Endothelial cell of umbilical vein (primary cell): Measurements from ENCODE around the gene C19orf67.

Experiments used
- CTCF ChIP-seq, 2 donors: IDR thresholded peaks; 1 replicate in 1 of 2; 2 replicates in 1 of 2; pipeline ENCODE4 v1.5.1; 2011; ENCODE audit warnings: low read length in 2 of 2, mild to moderate bottlenecking in 2 of 2, moderate library complexity in 2 of 2, control low read depth in 1 of 2, inconsistent platforms in 1 of 2, low read depth in 1 of 2; ENCODE audit not compliant: insufficient read depth in 1 of 2; ENCODE audit errors: extremely low read depth in 1 of 2
- EZH2 ChIP-seq: IDR thresholded peaks from 2 replicates; pipeline ENCODE4 v1.6.1; 2012; ENCODE audit warnings: borderline replicate concordance, low read depth, mild to moderate bottlenecking, moderate library complexity, low read length, inconsistent platforms; ENCODE audit not compliant: severe bottlenecking
- FOS ChIP-seq: IDR thresholded peaks from 2 replicates; pipeline ENCODE4 v1.6.1; 2011; ENCODE audit warnings: mild to moderate bottlenecking, low read length, moderate library complexity, borderline replicate concordance; ENCODE audit not compliant: insufficient read depth
- GATA2 ChIP-seq: IDR thresholded peaks from 2 replicates; pipeline ENCODE4 v1.7.0; 2011; ENCODE audit warnings: low read depth, mild to moderate bottlenecking, moderate library complexity, mixed read lengths, low read length; ENCODE audit not compliant: insufficient read length, insufficient read depth
- JUN ChIP-seq: IDR thresholded peaks from 2 replicates; pipeline ENCODE4 v1.6.1; 2011; ENCODE audit warnings: borderline replicate concordance, low read depth; ENCODE audit not compliant: insufficient read length, insufficient read depth
- MAX ChIP-seq: IDR thresholded peaks from 2 replicates; pipeline ENCODE4 v1.6.1; 2011; ENCODE audit not compliant: insufficient read depth, insufficient read length
- MYC ChIP-seq: IDR thresholded peaks from one replicate; pipeline ENCODE4 v1.6.1; 2011; ENCODE audit warnings: mild to moderate bottlenecking, low read depth, low read length
- POLR2A ChIP-seq: IDR thresholded peaks from 2 replicates; pipeline ENCODE4 v1.6.1; 2012; ENCODE audit warnings: low read depth, mild to moderate bottlenecking, control low read depth, low read length
- POLR2AphosphoS5 ChIP-seq: IDR thresholded peaks from 2 replicates; pipeline ENCODE4 v1.6.1; 2012; ENCODE audit warnings: low read depth, mild to moderate bottlenecking, control low read depth, low read length, moderate library complexity; ENCODE audit not compliant: insufficient read depth

- TF ChIP-seq CTCF (IDR thresholded peaks at IDR 0.05; ENCODE audit: extremely low read depth in 1 of 2, insufficient read depth in 1 of 2, low read depth in 1 of 2, low read length in 2 of 2) = no peak
- peak; percentile 78 for TF ChIP-seq POLR2A
- no peak for TF ChIP-seq GATA2
- TF ChIP-seq JUN = no peak
- TF ChIP-seq MYC = no peak
- peak; percentile 81 for TF ChIP-seq POLR2AphosphoS5
- no peak for TF ChIP-seq EZH2
- no peak for TF ChIP-seq MAX
- no peak for TF ChIP-seq FOS
These were observed 32.8 kb upstream of the C19orf67 start for GRCh38 chr19:14118165-14119051.
